Measurements from ENCODE around the gene NOL4L. TPM values are rescaled to one million over a fixed set of nuclear protein-coding genes. Genes with fewer than 3 reads are reported as not detected.

NOL4L gene
- total RNA-seq, 1 experiment from 2014 or later, result 31.7 TPM

DNA sequence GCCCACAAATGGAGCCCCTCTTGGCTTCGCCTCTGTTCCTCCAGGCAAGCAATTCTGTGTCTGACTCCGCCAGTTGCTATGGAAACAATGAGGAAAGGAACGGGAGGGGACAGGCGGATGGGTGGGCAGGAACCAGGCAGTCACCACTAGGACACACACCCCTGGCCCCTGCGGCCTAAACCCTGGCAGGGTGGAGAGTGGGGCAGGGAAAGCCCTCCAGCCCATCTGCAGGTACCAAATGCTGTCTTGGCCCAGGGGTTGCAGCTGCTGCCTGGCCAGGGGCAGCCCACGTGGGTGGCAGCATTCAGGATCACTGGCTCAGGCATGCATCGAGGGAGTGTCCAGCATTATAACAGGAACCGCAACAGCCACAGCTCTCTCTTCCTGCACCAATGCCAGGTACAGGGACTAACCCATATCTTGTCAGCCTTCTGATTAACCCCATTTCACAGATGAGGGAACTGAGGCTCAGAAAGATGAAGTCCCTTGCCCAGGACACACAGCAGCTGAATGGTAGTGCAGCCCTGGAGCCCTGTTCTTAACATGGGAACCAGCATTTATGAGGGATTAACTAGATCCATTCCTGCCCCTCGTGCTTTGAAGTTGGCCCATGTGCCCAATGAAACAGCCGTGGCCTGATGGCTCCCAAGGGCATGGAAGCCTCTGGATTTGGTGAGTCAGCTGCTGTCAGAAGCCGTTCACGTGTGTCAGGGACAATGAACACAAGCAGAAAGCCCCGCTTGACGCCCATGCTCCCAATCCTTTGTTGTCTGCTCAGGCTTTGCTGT is 66.3 kb downstream of the NOL4L start:
- Histone ChIP-seq H3K56ac (ENCODE audit: insufficient read length, low read depth, low read length) (no peak overlapping the region), H3K4me1 (ENCODE audit: insufficient read depth, low read length) (no peaks in the 10 kb centered on the region), H2AFZ (ENCODE audit: low read length) (no peak overlapping the region), H3K4ac (ENCODE audit: low read depth, low read length) (no peak overlapping the region), H3T11ph (ENCODE audit: low read length) (no peak overlapping the region), H3K4me2 (ENCODE audit: insufficient read depth, insufficient read length, low read length) (no peak overlapping the region), H3K9ac (ENCODE audit: extremely low read depth, insufficient read length, low read length) (no peak overlapping the region), H4K20me1 (ENCODE audit: control insufficient read depth, insufficient read depth, insufficient read length) (no peaks in the 10 kb centered on the region), H2BK12ac (ENCODE audit: insufficient read length, low read depth, low read length) (no peak overlapping the region), H2AK5ac (ENCODE audit: insufficient read length, low read length) (no peak overlapping the region), H4K5ac (ENCODE audit: insufficient read length, low read depth, low read length) (no peak overlapping the region), H3K18ac (ENCODE audit: insufficient read length, low read depth, low read length) (no peak overlapping the region), H3K27me3 (ENCODE audit: insufficient read depth, low read length) (no peaks in the 10 kb centered on the region), H3K79me2 (ENCODE audit: insufficient read depth, low read length) (no peaks in the 10 kb centered on the region), H2BK120ac (ENCODE audit: low read depth, low read length, poor library complexity, severe bottlenecking) (no peak overlapping the region), H3K23ac (ENCODE audit: insufficient read length, low read depth, low read length) (no peak overlapping the region), H3K23me2 (ENCODE audit: insufficient read length, low read depth, low read length, poor library complexity, severe bottlenecking) (no peaks in the 10 kb centered on the region), H4K91ac (ENCODE audit: insufficient read length, low read depth, low read length) (no peak overlapping the region), H4K8ac (replicated peaks; ENCODE audit: insufficient read length, low read depth, low read length) (no peak overlapping the region), H3K9me3 (ENCODE audit: control insufficient read depth, low read depth, low read length) (no peaks in the 10 kb centered on the region), H3K79me1 (ENCODE audit: insufficient read depth, low read depth, low read length, poor library complexity, severe bottlenecking) (no peaks in the 10 kb centered on the region), H3K14ac (ENCODE audit: insufficient read depth, low read length) (no peak overlapping the region), H2BK20ac (ENCODE audit: low read depth, low read length, poor library complexity, severe bottlenecking) (no peak overlapping the region), H2BK5ac (ENCODE audit: insufficient read length, low read length) (no peak overlapping the region), H2BK15ac (ENCODE audit: low read depth, low read length) (no peak overlapping the region), H3K27ac (ENCODE audit: insufficient read length, low read depth, low read length) (no peak overlapping the region)
- DNase-seq, result no peak
- Mint-ChIP-seq H3K4me1 (peaks cover 22 to 23% of the 10 kb centered on the region in 2 experiments), H3K9me3 (no peaks in the 10 kb centered on the region), H3K27ac (no peak overlapping the region; a peak in 1 of 7 replicates), H3K4me3 (no peak overlapping the region), H3K27me3 (ENCODE audit: low read depth) (peaks cover 32% of the 10 kb centered on the region), H3K36me3 (ENCODE audit: insufficient read depth in 1 of 3, low read depth in 3 of 3) (no peaks in the 10 kb centered on the region; a peak in 1 of 7 replicates)
- TF ChIP-seq, protein P1, sequence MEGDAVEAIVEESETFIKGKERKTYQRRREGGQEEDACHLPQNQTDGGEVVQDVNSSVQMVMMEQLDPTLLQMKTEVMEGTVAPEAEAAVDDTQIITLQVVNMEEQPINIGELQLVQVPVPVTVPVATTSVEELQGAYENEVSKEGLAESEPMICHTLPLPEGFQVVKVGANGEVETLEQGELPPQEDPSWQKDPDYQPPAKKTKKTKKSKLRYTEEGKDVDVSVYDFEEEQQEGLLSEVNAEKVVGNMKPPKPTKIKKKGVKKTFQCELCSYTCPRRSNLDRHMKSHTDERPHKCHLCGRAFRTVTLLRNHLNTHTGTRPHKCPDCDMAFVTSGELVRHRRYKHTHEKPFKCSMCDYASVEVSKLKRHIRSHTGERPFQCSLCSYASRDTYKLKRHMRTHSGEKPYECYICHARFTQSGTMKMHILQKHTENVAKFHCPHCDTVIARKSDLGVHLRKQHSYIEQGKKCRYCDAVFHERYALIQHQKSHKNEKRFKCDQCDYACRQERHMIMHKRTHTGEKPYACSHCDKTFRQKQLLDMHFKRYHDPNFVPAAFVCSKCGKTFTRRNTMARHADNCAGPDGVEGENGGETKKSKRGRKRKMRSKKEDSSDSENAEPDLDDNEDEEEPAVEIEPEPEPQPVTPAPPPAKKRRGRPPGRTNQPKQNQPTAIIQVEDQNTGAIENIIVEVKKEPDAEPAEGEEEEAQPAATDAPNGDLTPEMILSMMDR (conservative IDR thresholded peaks at IDR 0.05), result no peak
- WGBS (ENCODE audit: extremely low coverage, insufficient read length, low lambda C conversion rate), result no CpG with 5 or more reads among the region's 14 CpGs
